Fibroblast of skin of left biceps (primary cell): ENCODE measurements around the gene CCDC117.

Experiments
- DNase-seq, 2 experiments: peaks; one replicate each; pipeline ENCODE4 v3.0.0-alpha.2; 2013; ENCODE audit warnings: low read depth in 2 of 2

The CCDC117 gene

DNA sequence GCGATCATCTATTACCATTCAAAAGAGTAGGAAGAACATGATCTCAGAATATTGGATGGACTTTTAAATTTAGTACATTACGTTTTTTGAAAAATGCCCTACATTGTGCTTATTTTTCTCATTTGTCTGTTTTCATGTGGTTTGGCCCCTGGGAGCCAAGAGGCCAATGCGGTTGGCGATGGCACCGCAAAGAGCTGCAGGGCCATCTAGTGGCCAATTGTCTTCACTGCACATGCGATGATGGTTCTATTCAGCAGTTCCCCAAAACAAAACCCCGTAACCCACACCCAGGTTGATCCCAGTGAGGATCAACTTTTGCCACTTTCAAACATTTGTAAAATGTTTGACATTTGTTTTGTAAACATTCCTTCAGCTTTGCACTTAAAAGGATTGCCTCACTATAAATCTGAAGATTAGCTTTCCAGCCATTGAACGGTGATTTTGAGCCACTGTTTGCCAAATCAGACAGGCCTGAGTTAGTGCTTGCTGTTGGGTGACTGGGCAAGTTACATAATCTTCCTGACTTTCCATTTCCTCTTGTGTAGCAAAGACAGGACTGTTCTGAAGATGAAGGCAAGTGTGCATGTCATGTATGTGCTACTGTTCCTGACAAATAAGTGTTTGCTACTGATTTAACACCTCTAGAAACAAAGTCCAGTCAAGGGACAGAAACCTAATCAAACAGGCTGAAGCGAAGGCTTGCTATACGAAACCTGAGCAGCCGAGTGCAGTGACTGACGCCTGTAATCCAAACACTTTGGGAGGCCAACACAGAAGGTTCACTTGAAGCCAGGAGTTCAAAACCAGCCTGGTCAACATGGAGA lies 57.1 kb downstream of the CCDC117 start:
- peak; percentile 20 to 33 for DNase-seq

DNA sequence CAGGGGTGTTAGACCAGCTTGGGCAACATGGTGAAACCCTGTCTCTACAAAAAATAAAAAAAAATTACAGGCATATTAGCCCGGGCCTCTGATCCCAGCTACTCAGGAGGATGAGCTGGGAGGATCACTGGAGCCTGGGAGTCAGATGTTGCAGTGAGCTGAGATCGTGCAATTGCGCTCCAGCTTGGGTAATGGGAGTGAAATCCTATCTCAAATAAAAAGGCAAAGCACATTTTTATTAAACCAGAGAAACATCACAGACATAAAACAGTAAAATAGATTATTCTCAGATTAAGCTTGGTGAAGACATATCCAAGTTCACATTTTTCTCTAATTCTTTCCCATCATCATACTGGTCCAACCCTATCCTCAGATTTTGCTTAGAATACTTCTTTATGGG lies 57.9 kb downstream of the CCDC117 start:
- DNase-seq = no peak

DNA sequence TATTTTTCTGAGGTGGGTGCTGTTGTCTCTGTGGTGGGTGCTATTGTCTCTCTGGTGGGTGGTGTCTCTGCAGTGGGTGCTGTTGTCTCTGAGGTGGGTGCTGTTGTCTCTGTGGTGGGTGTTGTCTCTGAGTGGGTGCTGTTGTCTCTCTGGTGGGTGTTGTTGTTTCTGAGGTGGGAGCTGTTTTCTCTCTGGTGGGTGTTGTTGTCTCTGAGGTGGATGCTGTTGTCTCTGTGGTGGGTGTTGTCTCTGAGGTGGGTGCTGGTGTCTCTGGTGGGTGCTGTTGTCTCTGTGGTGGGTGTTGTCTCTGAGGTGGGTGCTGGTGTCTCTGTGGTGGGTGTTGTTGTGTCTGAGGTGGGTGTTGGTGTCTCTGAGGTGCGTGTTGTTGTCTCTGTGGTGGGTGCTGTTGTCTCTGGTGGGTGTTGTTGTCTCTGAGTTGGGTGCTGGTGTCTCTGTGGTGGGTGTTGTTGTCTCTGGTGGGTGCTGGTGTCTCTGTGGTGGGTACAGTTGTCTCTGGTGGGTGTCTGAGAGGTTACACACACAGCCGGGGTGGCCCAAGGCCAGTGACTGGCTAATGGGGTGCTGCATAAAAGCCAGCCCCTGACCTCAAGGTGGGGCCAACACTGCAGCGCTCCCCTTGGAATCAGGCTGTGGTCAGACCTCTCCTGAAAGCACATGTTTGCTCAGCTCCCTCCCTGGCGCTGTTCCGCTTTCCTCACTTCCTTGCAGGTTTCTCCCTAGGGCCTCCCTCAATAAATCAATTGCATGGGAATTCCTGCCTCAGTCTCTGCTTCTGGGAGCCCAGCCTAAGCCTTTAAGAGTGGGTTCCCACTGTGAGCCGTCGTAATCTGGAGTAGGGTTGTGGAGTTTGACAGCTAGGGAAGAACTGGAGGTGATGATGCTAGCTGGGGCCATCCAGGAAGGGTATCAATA lies 58.9 kb downstream of the CCDC117 start:
- DNase-seq = no peak

DNA sequence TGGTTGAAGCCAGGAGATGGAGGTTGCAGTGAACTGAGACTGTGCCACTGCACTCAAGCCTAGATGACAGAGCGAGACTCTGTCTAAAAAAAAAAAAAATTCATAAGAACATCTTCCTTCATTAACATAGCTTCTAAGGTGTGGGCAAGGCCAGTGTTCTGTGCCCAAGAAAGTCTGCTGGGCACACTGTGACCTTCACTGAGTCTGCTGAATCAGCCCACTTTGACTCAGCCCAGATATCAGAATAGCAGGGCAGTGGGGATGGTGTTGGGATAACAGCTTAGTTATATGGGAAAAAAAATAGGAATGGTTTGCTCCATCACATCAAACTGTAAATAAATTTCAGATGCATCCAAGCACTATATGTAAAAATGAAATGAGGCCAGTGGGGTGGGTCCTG lies 60.2 kb downstream of the CCDC117 start:
- DNase-seq = no peak

DNA sequence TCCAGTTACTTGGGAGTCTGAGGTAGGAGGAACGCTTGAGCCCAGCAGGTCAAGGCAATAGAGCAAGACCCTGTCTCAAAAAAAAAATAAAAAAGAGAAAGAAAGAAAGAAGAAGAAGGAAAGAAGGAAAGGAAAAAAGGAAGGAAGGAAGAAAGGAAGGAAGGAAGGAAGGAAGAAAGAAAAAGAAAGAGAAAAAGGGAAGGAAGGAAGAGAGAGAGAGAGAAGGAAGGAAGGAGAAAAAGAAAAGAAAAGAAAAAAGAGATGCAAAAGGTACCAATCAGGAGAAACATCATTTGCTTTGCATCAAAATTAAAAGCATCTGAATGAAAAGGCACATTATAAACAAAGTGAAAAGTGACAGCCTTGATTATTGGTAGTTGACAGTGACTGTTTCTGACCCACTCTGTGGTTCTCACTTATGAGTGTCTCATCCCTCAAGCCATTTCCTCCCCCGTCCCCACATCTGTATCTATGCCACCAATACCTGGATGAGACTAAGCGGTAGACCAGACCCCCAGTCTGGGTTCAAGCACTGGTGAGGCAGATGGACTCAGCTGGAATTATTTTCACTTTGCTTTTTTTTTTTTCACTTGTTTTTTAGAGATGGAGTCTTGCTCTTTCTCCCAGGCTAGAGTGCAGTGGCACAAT lies 60.9 kb downstream of the CCDC117 start:
- no peak for DNase-seq

DNA sequence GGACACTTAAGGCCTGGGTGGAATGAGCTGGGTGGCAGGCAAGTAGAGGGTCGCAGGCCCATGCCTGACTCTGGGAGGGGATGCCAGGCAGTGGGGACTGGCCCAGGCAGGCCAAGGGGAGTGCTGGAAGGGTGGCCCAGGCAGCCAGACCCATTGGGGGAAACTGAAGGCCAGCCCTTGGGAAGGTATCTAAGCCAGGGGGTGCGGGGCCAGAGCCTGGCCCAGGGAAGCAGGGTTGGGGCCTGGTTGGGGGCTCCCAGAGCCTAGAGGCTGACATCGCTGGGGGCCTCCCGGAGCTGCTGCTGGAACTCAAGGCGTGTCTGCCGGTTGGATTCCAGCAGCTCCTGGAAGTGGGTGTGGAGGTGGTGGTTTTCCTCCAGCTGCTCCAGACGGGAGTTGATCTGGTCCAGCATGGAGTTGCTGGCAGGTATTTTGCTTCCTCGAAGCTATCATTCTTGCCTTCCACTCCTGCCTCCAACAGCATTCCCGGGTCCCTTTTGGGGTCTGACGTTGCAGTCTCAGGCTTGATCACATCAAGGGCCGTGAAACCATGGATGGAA lies 63.2 kb downstream of the CCDC117 start:
- DNase-seq = no peak

DNA sequence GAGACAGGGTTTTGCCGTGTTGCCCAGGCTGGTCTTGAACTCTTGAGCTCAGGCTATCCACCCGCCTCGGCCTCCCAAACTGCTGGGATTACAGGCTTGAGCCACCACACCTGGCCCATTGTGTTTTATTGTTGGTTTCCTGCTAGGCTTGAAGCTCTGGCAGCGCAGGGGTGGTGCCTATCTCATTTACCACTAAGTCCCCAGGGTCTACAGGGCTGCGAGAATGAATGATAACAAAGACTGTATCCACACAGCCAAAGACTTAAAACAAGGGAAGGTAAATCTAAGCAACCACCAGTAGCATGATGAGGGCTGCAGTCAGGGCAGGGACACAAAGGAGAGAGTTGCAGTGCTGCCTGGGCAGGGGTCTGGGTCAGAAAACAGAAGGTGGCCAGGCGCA lies 65.1 kb downstream of the CCDC117 start:
- no peak for DNase-seq
